Effector CD8-positive, alpha-beta T cell (primary cell): ENCODE results near the gene HAGHL.

ENCODE experiments used
- DNase-seq: peaks from one replicate; lab custom pipeline; 2025; lab: John Stamatoyannopoulos, UW
- total RNA-seq, 4 experiments: gene quantifications; one replicate each; lab custom pipeline; 2026; lab: John Stamatoyannopoulos, UW

HAGHL gene, protein sequence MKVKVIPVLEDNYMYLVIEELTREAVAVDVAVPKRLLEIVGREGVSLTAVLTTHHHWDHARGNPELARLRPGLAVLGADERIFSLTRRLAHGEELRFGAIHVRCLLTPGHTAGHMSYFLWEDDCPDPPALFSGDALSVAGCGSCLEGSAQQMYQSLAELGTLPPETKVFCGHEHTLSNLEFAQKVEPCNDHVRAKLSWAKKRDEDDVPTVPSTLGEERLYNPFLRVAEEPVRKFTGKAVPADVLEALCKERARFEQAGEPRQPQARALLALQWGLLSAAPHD
- 12.2 to 20.5 (median 14.1) reads per million in 4 experiments for total RNA-seq

DNA sequence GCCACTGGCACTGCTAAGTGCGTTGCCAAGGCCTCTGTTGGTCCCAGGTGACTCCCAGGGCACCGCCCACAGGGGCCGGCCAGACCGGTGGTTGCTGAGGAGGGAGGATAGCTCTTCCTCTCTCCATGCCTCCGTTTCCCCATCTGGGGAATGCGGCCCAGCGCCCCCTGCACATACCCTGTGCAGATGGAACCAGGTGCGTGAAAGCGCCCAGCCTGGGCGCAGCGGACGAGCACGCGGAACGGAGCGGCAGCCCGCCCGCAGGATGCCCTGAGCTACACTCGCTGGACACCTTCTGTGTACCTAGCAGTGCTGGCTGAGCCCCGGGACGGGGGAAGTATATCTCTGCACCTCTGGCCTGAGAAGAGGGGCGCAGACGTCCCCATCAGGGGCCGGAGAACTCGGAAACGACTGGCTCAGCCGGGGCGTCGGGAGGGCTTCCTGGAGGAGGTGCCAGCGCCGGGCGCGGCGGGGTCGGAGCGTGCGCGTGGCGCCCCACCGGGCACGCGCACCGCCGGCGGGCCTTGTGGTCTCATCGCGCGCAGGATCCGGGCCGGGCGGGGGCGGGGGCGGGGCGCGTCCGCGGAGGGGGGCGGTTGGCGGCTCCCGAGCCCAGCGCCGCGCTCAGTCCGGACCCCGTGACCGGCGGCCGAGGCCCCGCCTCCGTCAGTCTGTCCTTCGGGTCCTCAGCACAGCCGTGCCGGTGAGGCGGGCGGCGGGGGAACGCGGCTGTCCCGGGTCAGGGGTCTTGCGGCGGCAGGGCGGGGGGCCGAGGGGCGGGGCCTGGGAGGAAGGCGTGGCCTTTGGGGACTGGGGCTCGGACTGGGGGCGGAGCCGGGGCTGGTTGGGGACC lies at the start of gene HAGHL, which contains the start of gene CCDC78:
Gene HAGHL (plus strand): TSS at position 669 of the 853 bp plus-strand sequence. CDS start 404 bp downstream, outside the sequence.
Gene CCDC78 (minus strand): TSS at position 6 of the 853 bp plus-strand sequence. CDS start 76 bp downstream, outside the sequence.
- DNase-seq: peak; percentile 50

- no peak for DNase-seq
Observed at GRCh38 chr16:677316-678190, 49.4 kb upstream of the HAGHL start.

- DNase-seq: no peak
Observed at GRCh38 chr16:678209-678857, 48.6 kb upstream of the HAGHL start.

DNA sequence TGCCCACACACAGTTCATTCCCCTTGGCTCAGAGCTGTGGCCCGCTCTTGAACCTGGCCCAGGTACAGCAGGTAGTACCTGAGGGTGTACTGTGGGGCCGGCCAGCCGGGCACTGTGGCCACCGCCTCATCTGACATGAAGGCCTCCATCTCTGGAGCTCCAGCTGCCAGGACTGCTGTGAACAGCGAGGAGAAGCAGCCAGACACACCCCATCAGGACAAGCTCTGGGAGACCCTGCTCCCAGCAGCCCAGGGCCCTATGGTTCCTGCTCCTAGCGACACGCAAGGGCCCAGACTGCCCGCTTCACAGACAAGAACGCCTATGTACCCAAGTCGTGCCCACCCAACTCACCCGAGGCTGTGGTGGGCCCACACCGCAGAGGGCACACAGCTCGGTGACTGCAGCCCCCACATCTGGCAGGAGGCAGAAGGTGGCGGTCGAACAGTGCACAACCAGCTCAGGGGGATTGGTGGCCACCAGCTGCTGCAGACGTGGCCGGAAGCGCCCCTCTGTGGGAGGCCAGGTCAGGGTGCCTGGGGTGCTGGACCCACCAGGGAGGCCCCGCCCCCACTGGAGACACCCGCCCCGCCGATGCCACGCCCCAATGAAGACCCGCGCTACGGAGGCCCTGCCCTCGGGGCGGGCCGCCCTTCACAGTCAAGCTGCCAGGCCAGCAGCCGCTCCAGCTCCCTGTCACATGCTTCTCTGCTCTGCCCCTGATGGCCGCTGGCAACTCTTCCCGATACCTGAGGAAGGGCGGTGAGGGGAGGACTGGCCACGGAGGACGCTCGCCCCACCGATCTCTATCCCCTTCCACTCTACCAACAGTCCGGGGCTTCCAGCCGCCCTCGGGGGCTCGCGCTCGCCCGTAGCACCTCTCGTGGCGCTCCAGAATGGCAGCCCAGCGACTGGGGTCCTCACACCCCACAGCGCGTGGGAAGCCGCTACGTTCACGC lies 47.8 kb upstream of the HAGHL start:
- peak; percentile 44 for DNase-seq

GRCh38 chr16:679814-680624 lies 46.9 kb upstream of the HAGHL start, which contains the start of gene STUB1:
Gene STUB1 (plus strand): TSS chr16:680410. CDS start chr16:680526, 116 bp downstream.
- DNase-seq: peak; percentile 91

- no peak for DNase-seq
Observed at GRCh38 chr16:680625-680945, 46.3 kb upstream of the HAGHL start.

- no peak for DNase-seq
Observed at GRCh38 chr16:680967-681745, 45.8 kb upstream of the HAGHL start.

GRCh38 chr16:681746-682427 lies 45.0 kb upstream of the HAGHL start:
- no peak for DNase-seq

DNA sequence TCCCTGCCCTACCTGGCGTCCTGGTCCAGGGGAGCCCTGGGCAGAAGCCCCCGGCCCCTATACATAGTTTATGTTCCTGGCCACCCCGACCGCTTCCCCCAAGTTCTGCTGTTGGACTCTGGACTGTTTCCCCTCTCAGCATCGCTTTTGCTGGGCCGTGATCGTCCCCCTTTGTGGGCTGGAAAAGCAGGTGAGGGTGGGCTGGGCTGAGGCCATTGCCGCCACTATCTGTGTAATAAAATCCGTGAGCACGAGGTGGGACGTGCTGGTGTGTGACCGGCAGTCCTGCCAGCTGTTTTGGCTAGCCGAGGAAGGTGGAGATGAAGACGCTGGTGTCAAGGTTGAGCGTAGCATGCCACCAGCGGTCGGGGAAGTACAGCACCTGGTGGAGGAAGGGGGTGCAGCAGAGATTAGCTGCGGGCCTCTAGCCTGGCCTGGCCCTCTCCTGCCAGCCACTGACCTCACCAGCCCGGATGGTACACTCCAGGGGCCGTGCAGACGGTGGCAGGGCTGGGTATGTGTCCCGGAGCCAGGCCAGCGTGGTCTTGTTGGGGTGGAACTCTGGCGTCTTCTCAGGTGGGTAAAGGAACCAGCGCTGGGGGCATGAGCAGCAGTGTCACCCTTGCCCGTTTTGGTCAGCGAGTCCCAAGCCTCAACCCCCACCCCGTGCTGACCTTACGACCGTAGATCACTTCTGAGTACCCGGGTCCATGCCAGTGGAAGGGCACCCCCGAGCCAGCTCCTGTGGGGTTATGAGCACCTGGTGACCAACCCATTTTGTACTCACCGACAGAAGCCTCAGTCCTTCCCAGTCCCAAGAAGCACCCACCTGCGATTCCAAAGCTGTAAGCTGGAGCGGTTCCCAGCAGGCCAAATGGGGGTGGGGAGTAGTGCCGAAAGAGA lies 44.2 kb upstream of the HAGHL start:
- no peak for DNase-seq

DNA sequence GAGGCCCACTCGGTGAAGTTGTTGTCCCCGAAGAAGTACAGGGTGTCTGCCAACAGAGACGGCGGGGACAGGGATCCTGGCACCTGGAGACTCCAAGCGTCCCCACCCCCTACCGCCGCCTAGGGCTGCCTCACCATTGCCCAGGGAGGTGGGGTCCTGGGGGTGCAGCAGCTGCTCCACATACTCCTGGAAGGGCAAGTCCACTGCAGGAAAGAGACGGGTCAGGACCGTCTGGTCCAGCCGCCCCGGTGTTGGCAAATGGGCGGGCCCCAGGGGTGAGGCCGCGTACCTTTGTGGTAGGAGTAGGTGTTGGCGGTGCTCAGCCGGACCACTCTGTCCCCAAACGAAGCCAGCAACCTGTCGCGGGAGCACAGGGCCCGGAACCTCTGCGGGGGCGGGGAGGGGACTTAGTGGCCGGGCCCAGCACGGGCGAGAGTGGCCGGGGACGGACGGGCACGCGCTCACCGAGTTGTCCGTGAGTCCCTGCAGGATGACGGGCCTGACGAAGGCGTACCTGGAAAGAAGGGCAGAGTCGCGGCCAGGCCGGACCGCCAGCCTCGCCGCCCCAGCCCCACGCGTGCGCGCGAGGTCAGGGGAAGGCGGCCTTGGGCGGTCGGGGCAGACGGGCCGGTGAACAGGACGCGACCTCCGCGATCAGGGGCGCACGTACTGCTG lies 43.4 kb upstream of the HAGHL start:
- no peak for DNase-seq

GRCh38 chr16:684071-684794 lies 42.7 kb upstream of the HAGHL start, which contains the start of gene JMJD8:
Gene JMJD8 (minus strand): TSS chr16:684334. CDS start chr16:684319, 15 bp downstream.
- DNase-seq: peak; percentile 91

DNA sequence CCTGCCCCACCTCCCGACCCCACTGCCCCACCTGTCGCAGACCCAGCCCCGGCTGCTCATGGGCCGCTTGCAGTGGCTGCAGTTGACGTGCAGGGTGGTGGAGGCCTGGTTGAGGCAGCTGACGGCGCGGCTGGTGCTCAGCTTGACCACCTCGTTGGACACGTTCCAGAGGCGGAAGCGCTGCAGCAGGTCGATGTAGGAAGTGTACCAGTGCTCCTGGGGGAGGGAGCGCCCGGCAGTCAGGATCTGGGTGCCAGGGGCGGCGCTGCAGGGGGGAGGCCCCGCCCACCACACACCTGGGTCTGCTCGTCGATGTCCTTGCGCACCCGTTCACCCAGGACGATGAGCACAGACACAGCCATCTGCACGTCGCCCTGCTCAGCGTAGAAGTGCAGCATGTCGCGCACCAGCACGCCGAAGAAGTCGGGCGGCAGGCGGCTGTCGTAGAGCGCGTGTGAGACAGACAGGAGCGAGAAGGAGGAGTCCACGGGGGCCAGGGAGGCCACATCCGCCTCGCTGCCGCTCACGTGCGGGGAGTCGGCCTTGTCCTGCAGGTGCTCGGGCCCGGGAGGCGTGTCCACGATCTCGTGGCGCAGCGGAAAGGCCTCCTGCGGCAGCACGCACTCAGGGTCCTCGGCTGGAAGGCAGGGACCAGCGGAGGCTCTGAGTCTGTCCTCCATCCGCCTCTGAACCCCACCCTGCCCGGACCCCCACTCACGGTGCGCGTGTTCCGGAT lies 41.8 kb upstream of the HAGHL start:
- no peak for DNase-seq

GRCh38 chr16:685967-686366 lies 40.9 kb upstream of the HAGHL start:
- no peak for DNase-seq

DNA sequence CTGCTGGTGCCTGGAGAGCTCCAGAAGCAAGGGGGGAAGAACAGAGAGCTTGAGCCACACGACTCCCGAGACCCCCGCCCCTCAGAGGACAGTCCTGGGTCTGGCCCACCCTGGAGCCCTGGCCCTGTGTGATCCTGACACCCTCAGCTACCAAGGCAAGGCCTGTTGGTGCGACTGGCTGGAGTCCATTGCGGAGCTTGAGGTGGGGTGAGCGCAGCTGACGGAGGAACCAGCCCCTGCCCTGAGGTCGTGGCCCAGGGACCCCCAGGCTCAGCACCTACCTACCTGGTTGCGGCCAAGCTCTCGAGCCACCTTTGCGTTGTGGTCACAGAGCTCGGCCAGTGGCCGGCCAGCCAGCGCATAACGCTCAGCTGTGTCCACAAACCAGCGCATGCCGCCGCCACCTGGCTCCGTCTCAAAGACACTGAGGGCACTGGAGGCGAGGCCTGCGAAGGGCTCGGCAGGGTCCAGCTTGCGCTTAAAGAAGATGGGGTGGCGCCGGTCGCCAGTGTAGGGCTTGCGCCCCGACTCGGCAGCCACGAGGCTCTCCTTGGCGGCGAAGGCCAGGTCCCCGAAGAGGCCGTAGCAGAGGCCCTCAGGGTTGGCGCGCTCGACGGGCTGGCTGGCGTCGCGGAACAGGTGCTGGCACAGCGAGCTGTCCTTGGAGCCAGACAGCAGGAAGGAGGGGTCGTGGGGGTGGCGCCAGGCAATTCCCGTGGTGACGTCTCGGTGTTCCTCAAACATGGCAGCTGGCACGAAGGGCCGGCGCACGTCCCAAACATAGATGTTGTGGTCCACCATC lies 40.2 kb upstream of the HAGHL start:
- DNase-seq: no peak
